Lower lobe of right lung (tissue), 2 donors: ENCODE data around the gene C7. TPM values are rescaled to one million over a fixed set of nuclear protein-coding genes. Genes with fewer than 3 reads are reported as not detected.

Source experiments
- ATAC-seq, 2 donors: fragments of 200-7000 bp; cut with Tn5 transposase; one replicate each; pipeline ENCODE4 v1.9.1; 2020 to 2022; ENCODE audit warnings: mild to moderate bottlenecking in 2 of 2, moderate library complexity in 2 of 2
- DNase-seq: peaks from one replicate; pipeline ENCODE4 v3.0.0-alpha.2; 2020
- H3K27ac ChIP-seq: fragments of 200-600 bp; one replicate; pipeline ENCODE4 v1.8.0; 2022
- H3K27me3 ChIP-seq: fragments of 200-600 bp; one replicate; pipeline ENCODE4 v1.8.0; 2022; ENCODE audit warnings: low read depth
- H3K36me3 ChIP-seq: fragments of 200-600 bp; one replicate; pipeline ENCODE4 v1.8.0; 2022; ENCODE audit warnings: mild to moderate bottlenecking
- H3K4me1 ChIP-seq: fragments of 200-600 bp; one replicate; pipeline ENCODE4 v1.8.0; 2022
- H3K4me3 ChIP-seq: fragments of 200-600 bp; one replicate; pipeline ENCODE4 v1.8.0; 2022; ENCODE audit warnings: mild to moderate bottlenecking
- H3K9me3 ChIP-seq: fragments of 200-600 bp; one replicate; pipeline ENCODE4 v1.8.0; 2022
- intact Hi-C: fragments of 100-400 bp; cut with DNase I; formaldehyde crosslinking; loops from one replicate; pipeline ENCODE4 v1.11.0; 2022
- total RNA-seq: library from RNA; stranded (reverse); fragmentation: NEBNext Ultra II Directional; extraction: Animal tissue kit (Norgen Biotek cat#: 25700); gene quantifications from one replicate; pipeline ENCODE4 v1.2.1, GENCODE V29; 2021
- TF ChIP-seq, protein P1 (sequence below): fragments of 200-600 bp; IDR thresholded peaks from one replicate; pipeline ENCODE4 v1.8.0; 2022; ENCODE audit warnings: antibody characterized with exemption, mild to moderate bottlenecking
- donor health status: DM: no; HTN: yes; CAD: no; lungs with severe emphysema.

Gene C7
- total RNA-seq, 1 donor from 2014 or later, result 237 TPM

DNA sequence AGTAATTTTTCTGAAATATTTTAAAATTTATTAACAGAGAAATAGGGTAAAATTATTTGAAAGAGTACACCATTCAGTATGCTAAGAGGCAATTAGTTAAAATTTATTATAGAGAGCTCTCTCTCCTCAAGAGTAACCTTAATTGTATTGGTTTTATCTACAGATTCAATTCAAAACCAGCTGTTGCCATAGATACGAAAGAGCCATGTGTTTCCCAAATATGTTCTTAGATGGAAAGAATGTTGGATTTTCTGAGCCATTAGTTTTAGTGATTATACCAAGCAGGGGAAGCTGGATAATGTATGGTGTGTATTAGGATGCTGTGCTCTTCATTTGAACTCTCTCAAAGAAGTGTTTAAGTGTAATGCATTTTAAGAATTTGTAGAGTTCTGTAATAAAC, 27.8 kb downstream of the C7 start:
- H3K9me3 ChIP-seq, result no peaks in the 10 kb centered on the region
- intact Hi-C loops, result no loop called here
- no peak for ATAC-seq
- TF ChIP-seq, protein P1, sequence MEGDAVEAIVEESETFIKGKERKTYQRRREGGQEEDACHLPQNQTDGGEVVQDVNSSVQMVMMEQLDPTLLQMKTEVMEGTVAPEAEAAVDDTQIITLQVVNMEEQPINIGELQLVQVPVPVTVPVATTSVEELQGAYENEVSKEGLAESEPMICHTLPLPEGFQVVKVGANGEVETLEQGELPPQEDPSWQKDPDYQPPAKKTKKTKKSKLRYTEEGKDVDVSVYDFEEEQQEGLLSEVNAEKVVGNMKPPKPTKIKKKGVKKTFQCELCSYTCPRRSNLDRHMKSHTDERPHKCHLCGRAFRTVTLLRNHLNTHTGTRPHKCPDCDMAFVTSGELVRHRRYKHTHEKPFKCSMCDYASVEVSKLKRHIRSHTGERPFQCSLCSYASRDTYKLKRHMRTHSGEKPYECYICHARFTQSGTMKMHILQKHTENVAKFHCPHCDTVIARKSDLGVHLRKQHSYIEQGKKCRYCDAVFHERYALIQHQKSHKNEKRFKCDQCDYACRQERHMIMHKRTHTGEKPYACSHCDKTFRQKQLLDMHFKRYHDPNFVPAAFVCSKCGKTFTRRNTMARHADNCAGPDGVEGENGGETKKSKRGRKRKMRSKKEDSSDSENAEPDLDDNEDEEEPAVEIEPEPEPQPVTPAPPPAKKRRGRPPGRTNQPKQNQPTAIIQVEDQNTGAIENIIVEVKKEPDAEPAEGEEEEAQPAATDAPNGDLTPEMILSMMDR, result no peak
- H3K27ac ChIP-seq, result no peak overlapping the region
- H3K36me3 ChIP-seq, result peaks cover 5% of the 10 kb centered on the region
- no peak for DNase-seq
- H3K4me3 ChIP-seq, result no peak overlapping the region
- H3K4me1 ChIP-seq, result no peaks in the 10 kb centered on the region
- no peaks in the 10 kb centered on the region for H3K27me3 ChIP-seq

DNA sequence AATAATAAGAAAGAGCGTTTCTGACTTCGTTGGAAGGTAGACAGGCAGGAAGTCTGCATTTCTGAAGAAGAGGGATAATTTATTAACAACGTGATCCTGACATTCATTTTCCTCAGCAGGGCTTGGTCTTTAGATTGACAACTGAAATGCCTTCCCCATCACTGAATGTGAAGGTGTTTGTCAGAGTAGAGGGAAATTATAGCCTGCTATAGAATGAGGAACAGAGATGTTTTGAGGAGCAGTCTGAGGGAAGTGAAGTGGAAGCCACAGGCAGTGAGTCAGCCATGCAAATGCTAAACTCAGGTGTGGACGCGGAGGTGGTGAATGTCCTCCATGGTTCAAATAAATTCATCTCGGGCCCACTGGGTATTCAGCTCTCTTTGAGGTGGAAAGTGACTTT, 30.5 kb downstream of the C7 start:
- peaks cover 5% of the 10 kb centered on the region for H3K36me3 ChIP-seq

DNA sequence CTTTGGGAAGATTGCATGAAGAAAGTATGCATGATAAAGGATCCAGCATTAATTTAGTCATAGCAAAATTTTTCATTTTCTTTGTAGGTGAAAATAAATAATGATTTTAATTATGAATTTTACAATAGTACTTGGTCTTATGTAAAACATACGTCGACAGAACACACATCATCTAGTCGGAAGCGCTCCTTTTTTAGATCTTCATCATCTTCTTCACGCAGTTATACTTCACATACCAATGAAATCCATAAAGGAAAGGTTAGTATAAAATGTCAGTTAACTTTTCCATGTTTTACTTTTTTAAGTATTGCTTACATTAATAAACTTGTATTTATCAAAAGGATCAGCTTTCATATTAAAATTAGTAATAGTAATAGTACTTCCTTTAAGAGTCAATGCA, 35.8 kb downstream of the C7 start:
- intact Hi-C loops, result no loop called here
- Histone ChIP-seq H3K36me3 (peaks cover under 1% of the 10 kb centered on the region), H3K4me1 (no peaks in the 10 kb centered on the region), H3K27ac (no peak overlapping the region), H3K4me3 (no peak overlapping the region), H3K9me3 (no peaks in the 10 kb centered on the region), H3K27me3 (peaks cover 4% of the 10 kb centered on the region)
- DNase-seq, result no peak
- ATAC-seq, result no peak
- TF ChIP-seq, protein P1, result no peak

More for the DNA sequence above, 30.5 kb downstream of the C7 start:
- no peaks in the 10 kb centered on the region for H3K9me3 ChIP-seq
- no peak overlapping the region for H3K27ac ChIP-seq
- DNase-seq (no peak), ATAC-seq (no peak)
- TF ChIP-seq, protein P1, result no peak
- no peak overlapping the region for H3K4me3 ChIP-seq
- no peaks in the 10 kb centered on the region for H3K4me1 ChIP-seq
- intact Hi-C loops, result no loop called here
- no peaks in the 10 kb centered on the region for H3K27me3 ChIP-seq

DNA sequence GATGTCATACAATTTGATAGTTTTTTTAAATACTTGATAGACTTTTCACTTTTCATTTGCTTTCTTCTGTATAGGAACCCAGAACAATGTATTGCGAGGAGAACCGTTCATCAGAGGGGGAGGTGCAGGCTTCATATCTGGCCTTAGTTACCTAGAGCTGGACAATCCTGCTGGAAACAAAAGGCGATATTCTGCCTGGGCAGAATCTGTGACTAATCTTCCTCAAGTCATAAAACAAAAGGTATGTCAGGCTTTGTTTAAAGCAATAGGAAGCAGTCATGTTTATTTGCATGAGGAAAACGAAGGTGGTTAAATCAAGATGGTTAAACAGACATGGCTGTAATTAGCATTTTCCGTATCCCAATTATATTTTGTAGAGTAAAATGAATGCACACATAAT, 46.0 kb downstream of the C7 start:
- no peak for ATAC-seq
- TF ChIP-seq, protein P1, result no peak

DNA sequence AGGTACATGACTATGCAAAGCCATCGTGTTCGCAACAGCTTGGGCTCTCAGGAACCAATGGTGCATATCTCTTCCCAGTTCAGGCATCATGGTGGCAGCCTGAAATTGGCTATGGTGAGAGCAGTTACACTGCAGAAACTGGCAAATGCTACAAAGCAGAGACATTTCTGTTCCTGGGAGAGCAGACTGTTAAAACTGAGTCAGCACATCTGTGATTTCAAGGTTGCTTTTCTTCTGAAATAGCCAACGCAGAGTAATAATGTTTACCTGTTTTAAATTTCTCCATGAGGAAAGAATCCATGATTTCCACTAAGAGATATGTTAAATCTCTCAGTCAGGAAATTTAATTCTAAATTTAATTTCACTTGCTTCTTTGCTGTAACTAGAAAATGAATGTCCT, 47.8 kb downstream of the C7 start:
- intact Hi-C loops, result no loop called here
- Histone ChIP-seq H3K27ac (no peak overlapping the region), H3K9me3 (peaks cover 7% of the 10 kb centered on the region), H3K27me3 (no peaks in the 10 kb centered on the region), H3K36me3 (peaks cover 14% of the 10 kb centered on the region), H3K4me3 (no peak overlapping the region), H3K4me1 (no peaks in the 10 kb centered on the region)
- no peak for ATAC-seq
- TF ChIP-seq, protein P1, result no peak
- no peak for DNase-seq

More for the DNA sequence above, 46.0 kb downstream of the C7 start:
- Histone ChIP-seq H3K36me3 (peaks cover 17% of the 10 kb centered on the region), H3K9me3 (peaks cover 7% of the 10 kb centered on the region), H3K27ac (no peak overlapping the region), H3K4me3 (no peak overlapping the region), H3K27me3 (no peaks in the 10 kb centered on the region), H3K4me1 (no peaks in the 10 kb centered on the region)
- intact Hi-C loops, result no loop called here
- no peak for DNase-seq

DNA sequence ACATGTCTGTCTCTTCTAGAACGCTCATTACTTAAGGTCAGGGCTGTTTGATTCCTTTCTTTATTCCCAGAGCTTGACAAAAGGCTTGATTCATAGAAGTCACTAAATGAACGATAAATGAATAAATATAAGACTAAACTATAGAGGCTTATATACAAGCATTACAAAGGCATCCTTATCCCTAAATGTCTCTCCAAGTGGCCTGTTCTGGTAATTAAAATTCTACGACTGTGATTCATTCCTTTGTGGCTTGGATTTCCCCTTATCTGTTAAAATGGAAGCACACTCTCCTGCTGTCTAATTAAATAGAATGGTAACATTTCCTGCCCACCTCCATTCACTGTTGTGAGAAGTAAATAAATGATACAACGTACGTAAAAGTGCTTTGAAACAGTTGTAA, 49.5 kb downstream of the C7 start:
- intact Hi-C loops, result no loop called here
- no peak overlapping the region for H3K4me3 ChIP-seq
- H3K27ac ChIP-seq, result no peak overlapping the region
- peaks cover 7% of the 10 kb centered on the region for H3K9me3 ChIP-seq
- H3K36me3 ChIP-seq, result peaks cover 18% of the 10 kb centered on the region
- no peaks in the 10 kb centered on the region for H3K27me3 ChIP-seq
- ATAC-seq, result no peak
- no peaks in the 10 kb centered on the region for H3K4me1 ChIP-seq
- TF ChIP-seq, protein P1, result no peak
- no peak for DNase-seq
